ENCODE data around the gene UCP2.
A peak's percentile ranks its signal among the peaks of the same experiment; 100 is the strongest.
"Not testable (repeated sequence)": the region's sequence is repeated elsewhere in the genome, so short reads cannot be mapped to it uniquely, and the experiment has no call there.

Gene UCP2

GRCh38 chr11:73988227-73988626, 5.6 kb upstream of the UCP2 start:
- ChIA-PET CTCF (interaction anchor here (1.6 to 2.7 kb wide), 2 partner anchors 8 to 24 kb away, joined by 6 read pairs; no protein-coding TSS in a partner anchor), POLR2A (no interaction called here)
- TF ChIP-seq CTCF (IDR thresholded peaks at IDR 0.05; ENCODE audit: control extremely low read depth, extremely low read depth, low read depth, missing control alignments): no peak
- no peak for DNase-seq (ENCODE audit: extremely low spot score)

GRCh38 chr11:73985661-73986060, 3.0 kb upstream of the UCP2 start:
- CTCF ChIA-PET; POLR2A ChIA-PET; DNase-seq (ENCODE audit: extremely low spot score): not testable (repeated sequence)

- ChIA-PET POLR2A (no interaction called here), CTCF (interaction anchor here (0.9 kb wide), 1 partner anchor 14 kb away, joined by 4 read pairs; no protein-coding TSS in a partner anchor)
- no peak for DNase-seq (ENCODE audit: extremely low spot score)
- no peak for TF ChIP-seq CTCF (IDR thresholded peaks at IDR 0.05; ENCODE audit: control extremely low read depth, extremely low read depth, low read depth, missing control alignments)
These were observed 1.3 kb upstream of the UCP2 start for GRCh38 chr11:73983741-73984538.

- no peak for TF ChIP-seq CTCF (IDR thresholded peaks at IDR 0.05; ENCODE audit: control extremely low read depth, extremely low read depth, low read depth, missing control alignments)
- peak; percentile 97 for DNase-seq (ENCODE audit: extremely low spot score)
- ChIA-PET CTCF (interaction anchor here (0.6 to 5.1 kb wide), 6 partner anchors 12 to 357 kb away, joined by 3 to 49 read pairs (median 4); no protein-coding TSS in a partner anchor), POLR2A (interaction anchor here (0.6 to 3.8 kb wide), 9 partner anchors 8 to 188 kb away, joined by 3 to 21 read pairs (median 4); partner anchors contain the start of genes C2CD3, DNAJB13 and PPME1)
These were observed 522 bp upstream of the UCP2 start for GRCh38 chr11:73982990-73983740.

- no peak for TF ChIP-seq CTCF (IDR thresholded peaks at IDR 0.05; ENCODE audit: control extremely low read depth, extremely low read depth, low read depth, missing control alignments)
- ChIA-PET CTCF (interaction anchor here (1.0 to 5.1 kb wide), 13 partner anchors 7 to 340 kb away, joined by 3 to 49 read pairs (median 6); no protein-coding TSS in a partner anchor), POLR2A (interaction anchor here (0.5 to 3.8 kb wide), 10 partner anchors 8 to 681 kb away, joined by 3 to 21 read pairs (median 5); no protein-coding TSS in a partner anchor)
- no peak for DNase-seq (ENCODE audit: extremely low spot score)
These were observed 1.4 kb downstream of the UCP2 start for GRCh38 chr11:73981051-73981805.

- ChIA-PET CTCF (interaction anchor here (1.0 to 5.1 kb wide), 13 partner anchors 8 to 341 kb away, joined by 3 to 49 read pairs (median 6); partner anchors contain the start of genes C2CD3 and PPME1), POLR2A (interaction anchor here (0.5 to 3.8 kb wide), 14 partner anchors 7 to 680 kb away, joined by 3 to 21 read pairs (median 4); partner anchors contain the start of genes C2CD3, PPME1 and RAB6A)
- TF ChIP-seq CTCF (IDR thresholded peaks at IDR 0.05; ENCODE audit: control extremely low read depth, extremely low read depth, low read depth, missing control alignments): no peak
- DNase-seq (ENCODE audit: extremely low spot score): peak; percentile 88
These were observed 2.4 kb downstream of the UCP2 start for GRCh38 chr11:73980001-73980961.
